HepG2 (cell line): ENCODE data around the gene NCS1. TPM values are rescaled to one million over a fixed set of nuclear protein-coding genes. Genes with fewer than 3 reads are reported as not detected.
A peak's percentile ranks its signal among the peaks of the same experiment; 100 is the strongest.

Experiments
- ARID5B ChIP-seq: IDR thresholded peaks from 2 replicates; pipeline ENCODE4 v1.4.0; 2020; ENCODE audit warnings: mild to moderate bottlenecking, missing genetic modification reagents
- CREM ChIP-seq, 2 experiments: sonication (generic) in 1 of 2; formaldehyde crosslinking in 1 of 2; IDR thresholded peaks; 2 replicates each; pipeline versions ENCODE4 v1.4.0 to v1.6.1; 2016 to 2020; ENCODE audit warnings: antibody characterized with exemption in 1 of 2, mild to moderate bottlenecking in 1 of 2, missing genetic modification reagents in 1 of 2
- FOXP1 ChIP-seq, 2 experiments: fragments of 450-650 bp in 1 of 2; IDR thresholded peaks; 2 replicates each; pipeline ENCODE4 v1.6.1; 2017 to 2018; ENCODE audit warnings: antibody characterized with exemption in 1 of 2
- HDAC2 ChIP-seq: sonication (generic); formaldehyde crosslinking; IDR thresholded peaks from 2 replicates; pipeline ENCODE4 v1.4.0; 2020; ENCODE audit warnings: missing genetic modification reagents
- HNF4G ChIP-seq, 2 experiments: sonication (generic) in 1 of 2; formaldehyde crosslinking in 1 of 2; IDR thresholded peaks; 2 replicates each; pipeline versions ENCODE4 v1.4.0 to v1.6.1; 2011 to 2020; ENCODE audit warnings: borderline replicate concordance in 2 of 2, low read depth in 2 of 2, mild to moderate bottlenecking in 2 of 2, low read length in 1 of 2, missing genetic modification reagents in 1 of 2, moderate library complexity in 1 of 2
- LCORL ChIP-seq, 2 experiments: fragments of 450-650 bp in 1 of 2; sonication (generic) in 1 of 2; formaldehyde crosslinking in 1 of 2; IDR thresholded peaks; 2 replicates each; pipeline versions ENCODE4 v1.5.0 to v1.6.1; 2017 to 2020; ENCODE audit warnings: antibody characterized with exemption in 1 of 2, missing genetic modification reagents in 1 of 2
- MED1 ChIP-seq: sonication (generic); formaldehyde crosslinking; IDR thresholded peaks from 2 replicates; pipeline ENCODE4 v1.4.0; 2020; ENCODE audit warnings: missing genetic modification reagents
- MTA1 ChIP-seq: sonication (generic); formaldehyde crosslinking; IDR thresholded peaks from 2 replicates; pipeline ENCODE4 v1.4.0; 2020; ENCODE audit warnings: missing genetic modification reagents, mild to moderate bottlenecking, borderline replicate concordance
- NCOA2 ChIP-seq: sonication (generic); formaldehyde crosslinking; IDR thresholded peaks from 2 replicates; pipeline ENCODE4 v1.8.0; 2022; ENCODE audit warnings: inconsistent platforms
- PPARG ChIP-seq: conservative IDR thresholded peaks from 2 replicates; pipeline ENCODE4 v1.6.1; 2016; ENCODE audit warnings: missing biosample characterization, missing genetic modification reagents
- RARA ChIP-seq: IDR thresholded peaks from 2 replicates; pipeline ENCODE4 v1.6.1; 2016; ENCODE audit warnings: missing genetic modification reagents, missing compliant biosample characterization
- RFX1 ChIP-seq: fragments of 450-650 bp; IDR thresholded peaks from 2 replicates; pipeline ENCODE4 v1.6.1; 2017
- SOX5 ChIP-seq: IDR thresholded peaks from 2 replicates; pipeline ENCODE4 v1.6.1; 2016; ENCODE audit warnings: borderline replicate concordance
- STAT6 ChIP-seq: sonication (generic); formaldehyde crosslinking; IDR thresholded peaks from 2 replicates; pipeline ENCODE4 v1.4.0; 2020; ENCODE audit warnings: missing genetic modification reagents, mild to moderate bottlenecking, borderline replicate concordance
- ZFP91 ChIP-seq: sonication (generic); formaldehyde crosslinking; IDR thresholded peaks from 2 replicates; pipeline ENCODE4 v1.9.0; 2022; ENCODE audit warnings: missing genetic modification reagents, mild to moderate bottlenecking, borderline replicate concordance
- ZFY ChIP-seq: sonication (generic); formaldehyde crosslinking; IDR thresholded peaks from 2 replicates; pipeline ENCODE4 v1.4.0; 2020; ENCODE audit warnings: missing genetic modification reagents
- ZMYM2 ChIP-seq: sonication (generic); formaldehyde crosslinking; IDR thresholded peaks from 2 replicates; pipeline ENCODE4 v1.8.0; 2022; ENCODE audit warnings: mild to moderate bottlenecking, missing genetic modification reagents
- ZNF317 ChIP-seq: sonication (generic); formaldehyde crosslinking; IDR thresholded peaks from 2 replicates; pipeline ENCODE4 v1.5.0; 2020; ENCODE audit warnings: mild to moderate bottlenecking, missing genetic modification reagents
- ZNF619 ChIP-seq: sonication (generic); formaldehyde crosslinking; IDR thresholded peaks from 2 replicates; pipeline ENCODE4 v1.4.0; 2020; ENCODE audit warnings: mild to moderate bottlenecking, missing genetic modification reagents
- polyA plus RNA-seq, 8 experiments: library from polyadenylated mRNA; depleted of rRNA in 3 of 8; stranded (reverse) in 7 of 8; unstranded in 1 of 8; fragments of >200 nt; fragmentation: Illumina TruSeq in 4 of 8; extraction: Trizol in 4 of 8; gene quantifications; 2 replicates each; pipeline versions ENCODE4 v1.2.1 to v1.2.3, GENCODE V29; 2011 to 2016; ENCODE audit warnings: low read depth in 4 of 8, missing spikeins in 1 of 8, mixed read lengths in 1 of 8; ENCODE audit not compliant: insufficient read depth in 1 of 8
- total RNA-seq, 5 experiments: library from RNA; depleted of rRNA; stranded (reverse); fragments of >200 nt; fragmentation: Illumina TruSeq; extraction: Trizol; gene quantifications; 2 replicates each; pipeline ENCODE4 v1.2.3, GENCODE V29; 2016; ENCODE audit warnings: low read depth in 1 of 5
- TF ChIP-seq, protein P1 (sequence below): sonication (generic); formaldehyde crosslinking; IDR thresholded peaks from 2 replicates; pipeline ENCODE4 v1.5.0; 2020; ENCODE audit warnings: missing genetic modification reagents, mild to moderate bottlenecking, borderline replicate concordance

Gene NCS1
- total and polyA plus RNA-seq, 2 of the 13 experiments (the other 11 are each of a cell fraction or from before 2014, with no cell fraction given) = 4.7 to 6.1 TPM

- TF ChIP-seq HDAC2 (CRISPR knock-in tag) = peak; percentile 50; the same call in 1 of the 2 replicates
- peak; percentile 29; the same call in 1 of the 2 replicates for TF ChIP-seq NCOA2 (CRISPR knock-in tag)
- TF ChIP-seq PPARG = peak; percentile 87
- TF ChIP-seq ZMYM2 (CRISPR knock-in tag) = peak; percentile 65; the same call in 1 of the 2 replicates
- TF ChIP-seq RARA (CRISPR knock-in tag) = peak; percentile 93
- 0 out of 2 replicates have a peak, but pooled peaks have one; percentile 18 for TF ChIP-seq ARID5B (CRISPR knock-in tag)
- TF ChIP-seq LCORL (IDR thresholded peaks at IDR 0.05) = no peak
- peak; percentile 60 for TF ChIP-seq LCORL (CRISPR knock-in tag; IDR thresholded peaks at IDR 0.05)
- TF ChIP-seq, protein P1, sequence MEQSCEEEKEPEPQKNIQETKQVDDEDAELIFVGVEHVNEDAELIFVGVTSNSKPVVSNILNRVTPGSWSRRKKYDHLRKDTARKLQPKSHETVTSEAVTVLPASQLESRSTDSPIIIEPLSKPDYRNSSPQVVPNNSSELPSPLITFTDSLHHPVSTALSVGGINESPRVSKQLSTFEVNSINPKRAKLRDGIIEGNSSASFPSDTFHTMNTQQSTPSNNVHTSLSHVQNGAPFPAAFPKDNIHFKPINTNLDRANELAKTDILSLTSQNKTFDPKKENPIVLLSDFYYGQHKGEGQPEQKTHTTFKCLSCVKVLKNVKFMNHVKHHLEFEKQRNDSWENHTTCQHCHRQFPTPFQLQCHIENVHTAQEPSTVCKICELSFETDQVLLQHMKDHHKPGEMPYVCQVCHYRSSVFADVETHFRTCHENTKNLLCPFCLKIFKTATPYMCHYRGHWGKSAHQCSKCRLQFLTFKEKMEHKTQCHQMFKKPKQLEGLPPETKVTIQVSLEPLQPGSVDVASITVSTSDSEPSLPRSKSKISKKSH (CRISPR knock-in tag) = no peak
- TF ChIP-seq ZFP91 = 0 out of 2 replicates have a peak, but pooled peaks have one; percentile 31
- TF ChIP-seq ZFY (CRISPR knock-in tag) = 0 out of 2 replicates have a peak, but pooled peaks have one; percentile 30
- peak; percentile 35; the same call in 1 of the 2 replicates for TF ChIP-seq SOX5 (CRISPR knock-in tag)
- TF ChIP-seq MTA1 (CRISPR knock-in tag) = peak; percentile 89; the same call in 1 of the 2 replicates
- TF ChIP-seq ZNF619 = no peak
- TF ChIP-seq ZNF317 (CRISPR knock-in tag) = no peak
- TF ChIP-seq HNF4G (IDR thresholded peaks at IDR 0.05; ENCODE audit: borderline replicate concordance, low read depth, low read length) = peak; percentile 93
- TF ChIP-seq HNF4G (CRISPR knock-in tag; IDR thresholded peaks at IDR 0.05; ENCODE audit: borderline replicate concordance, low read depth) = peak; percentile 92; the same call in 1 of the 2 replicates
- 0 out of 2 replicates have a peak, but pooled peaks have one; percentile 34 for TF ChIP-seq CREM (IDR thresholded peaks at IDR 0.05)
- TF ChIP-seq CREM (CRISPR knock-in tag; IDR thresholded peaks at IDR 0.05) = no peak
- no peak for TF ChIP-seq STAT6 (CRISPR knock-in tag)
- TF ChIP-seq MED1 (CRISPR knock-in tag) = peak; percentile 46
- TF ChIP-seq RFX1 = no peak
- no peak for TF ChIP-seq FOXP1 (IDR thresholded peaks at IDR 0.05)
- TF ChIP-seq FOXP1 (CRISPR knock-in tag; IDR thresholded peaks at IDR 0.05) = 0 out of 2 replicates have a peak, but pooled peaks have one; percentile 28
Observed at GRCh38 chr9:130201974-130202373, 29.8 kb downstream of the NCS1 start (continued).
